Raji (cell line): ENCODE results near the gene SCN9A.

Experiments
- POLR2A ChIP-seq: IDR thresholded peaks from 2 replicates; pipeline ENCODE4 v1.6.1; 2011; ENCODE audit warnings: low read depth, low read length, control low read depth; ENCODE audit not compliant: insufficient read depth

The SCN9A gene

DNA sequence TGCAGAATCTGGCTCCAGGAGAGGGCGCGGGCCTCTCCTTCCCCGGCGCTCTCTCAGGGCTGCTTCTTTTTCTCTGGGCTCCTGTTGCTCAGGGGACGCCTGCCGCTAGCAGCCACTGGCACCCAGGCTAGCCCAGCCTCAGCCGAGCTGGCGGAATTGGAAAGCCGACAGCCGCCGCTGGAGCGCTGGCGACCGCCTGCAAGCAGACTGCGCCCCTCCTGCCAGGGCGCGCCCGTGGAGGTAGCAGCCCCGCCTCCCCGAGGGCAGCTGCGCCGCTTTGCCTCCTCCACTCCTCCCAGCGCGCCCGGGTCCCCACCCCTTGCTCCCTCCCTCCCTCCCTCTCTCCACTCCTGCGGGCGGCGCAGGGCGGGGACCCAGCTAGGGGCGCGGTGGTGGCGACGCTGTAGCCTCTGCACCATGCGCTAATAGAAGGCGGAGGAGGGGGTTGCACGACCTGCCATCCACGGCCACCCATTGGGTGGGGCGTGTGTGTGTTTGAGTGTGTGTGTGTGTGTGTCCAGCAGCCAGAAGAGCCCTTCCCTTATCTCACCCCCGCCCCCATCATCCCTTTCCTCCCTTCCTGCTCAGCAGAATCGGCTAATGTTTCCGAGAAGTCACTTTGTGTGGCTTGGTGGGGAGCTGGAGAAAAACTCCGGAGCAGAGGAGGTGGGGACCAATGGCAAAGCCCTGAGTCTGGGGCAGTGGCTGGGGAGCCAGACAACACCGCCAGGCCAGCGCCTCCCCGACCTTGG is at the start of gene SCN9A:
SCN9A (minus strand) TSS at position 209 of the 752 bp plus-strand sequence. CDS start 64,188 bp downstream, outside the sequence.
- TF ChIP-seq POLR2A = no peak

DNA sequence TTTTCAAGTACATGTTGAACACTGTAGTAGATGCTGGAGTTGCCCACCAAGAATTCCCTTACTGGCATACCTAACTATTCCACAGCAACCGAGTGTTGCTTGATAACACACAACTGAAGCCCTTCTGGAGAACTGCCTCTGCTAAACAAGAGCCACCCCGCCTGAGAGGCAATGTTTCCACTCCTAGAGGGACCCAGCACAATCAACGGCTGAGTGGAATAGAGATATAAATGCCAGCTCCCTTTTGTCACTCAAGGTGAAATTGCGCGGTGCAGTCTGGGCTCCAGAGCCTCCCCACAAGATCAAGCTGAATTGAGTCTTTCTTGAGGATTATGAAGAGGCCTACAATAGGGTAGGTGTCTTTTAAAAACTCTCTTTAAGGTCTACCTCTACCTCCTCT is 49.1 kb upstream of the SCN9A start:
- TF ChIP-seq POLR2A = no peak

DNA sequence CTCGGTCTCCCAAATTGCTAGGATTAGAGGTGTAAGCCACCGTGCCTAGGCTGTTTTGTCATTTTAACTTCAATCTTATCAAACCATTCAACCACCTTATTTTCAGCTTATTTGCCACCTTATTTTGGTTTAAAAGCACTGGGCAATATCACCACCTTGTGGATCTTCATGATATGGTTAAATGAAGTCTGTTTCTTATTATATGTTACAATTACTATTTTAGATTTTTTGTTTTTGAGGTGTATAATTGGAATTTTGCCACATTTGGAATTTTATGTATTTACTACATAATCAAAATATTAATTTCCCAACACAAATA is 43.8 kb upstream of the SCN9A start:
- TF ChIP-seq POLR2A = no peak

DNA sequence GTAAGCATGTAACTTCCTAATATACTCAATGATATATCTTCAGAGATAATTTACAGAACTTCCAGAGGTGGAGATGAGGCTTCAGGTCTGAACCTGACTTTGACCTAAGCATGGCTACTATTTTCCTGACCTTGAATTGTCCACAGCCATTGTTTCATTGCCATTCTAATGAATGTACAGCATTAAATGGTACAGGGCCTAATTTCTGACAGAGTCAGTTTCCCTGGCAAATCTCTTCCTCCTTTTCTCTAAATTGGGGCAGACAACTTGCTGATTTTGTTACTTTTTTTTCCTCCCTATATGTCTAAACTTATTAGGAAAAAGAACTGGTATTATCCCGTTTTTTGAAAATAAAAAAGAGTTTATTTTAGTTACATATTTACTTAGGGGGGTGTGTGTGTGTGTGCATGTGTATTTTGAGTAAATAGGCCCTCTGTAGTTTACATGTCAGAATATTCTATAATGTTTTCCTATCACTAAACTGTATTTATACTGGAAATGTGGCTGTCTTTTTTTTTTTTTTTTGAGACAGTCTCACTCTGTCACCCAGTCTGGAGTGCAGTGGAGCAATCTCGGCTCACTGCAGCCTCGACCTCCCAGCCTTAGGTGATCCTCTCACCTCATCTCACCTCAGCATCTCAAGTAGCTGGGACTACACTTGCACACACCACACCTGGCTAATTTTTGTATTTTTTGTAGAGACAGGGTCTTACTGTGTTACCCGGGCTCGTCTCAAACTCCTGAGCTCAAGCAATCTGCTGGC is 43.3 kb upstream of the SCN9A start:
- no peak for TF ChIP-seq POLR2A

DNA sequence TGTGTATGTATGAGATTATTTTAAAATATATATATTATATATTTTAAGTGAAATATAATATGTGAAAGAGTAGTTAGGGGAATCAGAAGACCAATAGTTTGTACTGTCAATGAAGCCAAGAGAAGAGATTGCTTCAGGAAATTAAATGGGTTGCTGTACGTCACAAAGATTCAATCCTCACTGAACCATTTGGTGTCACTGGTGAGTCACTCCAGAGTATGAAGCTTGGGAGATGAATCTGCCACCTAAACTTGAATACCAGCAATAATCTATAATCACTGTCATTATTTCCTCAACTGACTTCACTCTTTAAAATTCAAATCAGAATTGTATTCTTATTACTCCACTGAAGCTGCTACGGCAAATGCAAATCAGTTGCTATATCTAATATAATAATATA is 41.9 kb upstream of the SCN9A start:
- TF ChIP-seq POLR2A = no peak

DNA sequence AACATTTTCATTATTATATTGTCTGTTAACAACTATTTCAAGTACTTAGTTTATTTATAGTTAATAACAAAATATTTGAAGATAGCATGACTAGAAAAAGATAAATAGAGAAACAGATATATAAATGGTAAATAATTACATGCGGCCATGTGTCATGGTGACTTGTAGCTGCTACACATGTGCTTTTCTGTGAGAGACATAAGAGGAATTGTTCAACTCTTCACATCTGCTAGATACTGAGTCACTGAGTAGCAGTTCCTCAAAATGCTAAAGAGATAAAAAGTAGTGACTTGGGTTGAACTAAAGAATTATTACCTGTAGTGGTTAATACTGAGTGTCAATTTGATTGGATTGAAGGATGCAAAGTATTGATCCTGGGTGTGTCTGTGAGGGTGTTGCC is 37.5 kb upstream of the SCN9A start:
- TF ChIP-seq POLR2A = no peak

DNA sequence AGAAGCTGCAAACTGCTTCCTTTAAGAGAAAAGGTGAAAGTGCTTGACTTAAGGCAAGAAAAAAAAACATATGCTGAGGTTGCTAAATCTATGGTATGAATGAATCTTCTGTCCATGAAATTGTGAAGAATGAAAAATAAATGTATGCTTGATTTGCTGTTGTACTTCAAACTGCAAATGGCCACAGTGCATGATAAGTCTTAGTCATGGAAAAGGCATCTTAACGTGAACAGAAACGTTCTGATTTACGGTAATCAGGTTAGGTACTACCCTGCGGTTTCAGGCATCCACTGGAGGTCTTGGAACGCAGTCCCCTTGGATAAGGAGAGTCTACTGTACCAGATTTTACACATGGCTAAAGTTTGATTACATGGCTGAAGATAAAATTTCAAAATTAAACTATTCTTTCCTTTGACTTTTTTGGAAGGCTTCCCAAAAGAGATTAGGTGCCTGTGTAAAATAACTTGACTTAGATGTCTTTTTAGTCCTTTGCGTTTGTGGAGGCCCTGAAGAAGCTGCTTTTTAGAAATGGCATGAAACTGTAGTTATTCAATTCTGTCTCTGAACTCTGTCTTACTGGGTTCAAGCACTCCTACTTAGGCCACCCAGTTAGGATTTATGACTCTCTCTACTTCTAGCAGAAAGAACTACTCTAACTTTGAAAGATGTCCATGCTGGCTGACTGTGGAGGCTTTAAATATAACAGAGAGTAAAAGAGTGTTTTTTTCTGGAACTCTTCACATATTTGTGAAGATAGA is 35.9 kb upstream of the SCN9A start:
- TF ChIP-seq POLR2A = no peak

DNA sequence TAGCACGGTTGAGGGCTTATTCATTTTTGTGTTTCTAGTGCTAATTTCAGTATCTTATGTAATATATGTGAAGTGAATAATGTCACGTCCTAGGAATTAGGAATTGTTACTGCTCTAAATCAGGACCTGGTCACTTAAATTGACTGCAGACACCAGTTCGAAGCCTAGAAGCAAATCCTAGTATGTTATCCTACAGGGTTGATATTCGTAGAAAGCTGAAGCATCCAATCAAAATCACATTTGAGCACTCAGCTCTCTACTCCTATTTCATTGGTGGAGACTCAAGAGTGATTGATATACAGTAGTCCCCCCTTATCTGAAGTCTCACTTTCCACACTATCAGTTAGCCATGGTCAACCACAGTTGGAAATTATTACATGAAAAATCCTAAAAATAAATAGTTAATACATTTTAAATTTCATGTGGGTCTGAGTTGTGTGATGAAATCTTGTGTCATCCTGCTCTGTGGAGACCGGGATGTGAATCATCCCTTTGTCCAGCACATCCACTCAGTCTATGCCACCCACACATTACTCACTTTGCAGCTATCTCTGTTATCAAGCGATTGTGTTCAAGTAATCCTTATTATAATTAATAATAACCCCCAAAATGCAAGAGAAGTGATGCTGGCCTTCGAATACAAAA is 35.2 kb upstream of the SCN9A start:
- TF ChIP-seq POLR2A = no peak

DNA sequence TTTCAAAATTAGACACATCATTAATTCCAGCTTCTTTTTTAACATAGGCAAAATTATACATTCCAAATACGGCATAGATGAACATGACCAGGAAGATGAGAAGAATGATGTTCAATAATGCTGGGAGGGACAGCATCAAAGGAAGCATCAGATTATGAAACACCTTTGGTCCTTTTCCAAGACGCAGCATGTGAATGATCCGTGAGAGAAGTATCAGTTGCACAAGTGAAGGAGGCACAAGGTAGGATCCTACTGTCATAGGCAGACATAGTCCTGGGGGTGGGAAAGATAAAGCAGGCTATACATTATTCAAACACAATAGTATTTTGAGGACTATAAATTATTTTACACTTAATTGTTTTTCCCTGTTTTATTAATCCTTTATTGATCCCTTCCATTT is 30.6 kb upstream of the SCN9A start:
- no peak for TF ChIP-seq POLR2A

DNA sequence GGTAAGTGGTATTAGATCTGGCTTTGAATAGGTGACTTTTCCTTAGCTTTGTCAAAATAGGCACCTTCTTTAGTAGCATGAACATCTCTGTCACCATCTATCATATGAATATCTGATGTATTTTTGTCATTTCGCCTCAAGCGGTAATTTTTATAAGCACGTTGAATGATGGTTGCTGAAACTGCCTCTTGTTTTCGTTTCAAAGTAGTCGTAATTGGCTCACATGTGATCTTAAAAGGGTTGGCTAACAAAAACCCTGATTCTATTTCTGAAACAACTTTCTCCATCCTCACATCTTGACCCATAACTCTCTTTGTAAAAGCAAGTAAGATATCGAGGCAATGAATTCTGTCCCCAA is 29.8 kb upstream of the SCN9A start:
- TF ChIP-seq POLR2A = no peak

DNA sequence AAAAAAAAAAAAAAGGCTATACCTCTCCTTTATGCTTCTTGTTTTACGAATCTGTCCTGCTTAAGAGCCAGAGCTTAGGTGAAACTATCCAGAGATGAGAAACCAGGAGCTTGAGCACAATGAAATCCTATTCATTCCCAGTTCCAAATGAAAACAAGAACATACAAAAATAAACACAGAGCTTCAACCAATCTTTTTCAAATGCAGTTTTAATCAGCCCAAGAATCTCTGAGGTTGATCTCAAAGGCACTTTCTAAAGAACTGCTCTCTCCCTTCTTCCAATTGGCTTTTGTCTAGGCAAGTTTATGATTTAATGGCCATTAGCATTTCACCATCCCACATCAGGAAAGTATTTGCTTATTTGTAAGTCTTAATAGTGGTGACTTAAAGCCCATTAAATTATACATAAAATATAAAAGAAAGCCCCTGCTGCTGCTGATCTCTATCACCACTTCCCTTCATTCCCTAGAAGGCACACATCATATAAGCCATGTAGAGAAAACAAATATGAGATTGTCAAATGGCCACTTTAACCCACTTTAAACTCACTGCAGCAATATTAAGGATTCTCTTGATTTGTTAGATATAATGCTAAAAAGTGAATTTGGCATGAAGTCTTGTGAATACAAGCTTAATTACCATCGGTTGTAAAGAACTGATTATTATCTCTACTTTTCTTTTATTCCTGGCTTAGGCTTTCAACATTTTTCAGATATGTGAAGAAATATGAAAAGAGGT is 29.3 kb upstream of the SCN9A start:
- TF ChIP-seq POLR2A = no peak

DNA sequence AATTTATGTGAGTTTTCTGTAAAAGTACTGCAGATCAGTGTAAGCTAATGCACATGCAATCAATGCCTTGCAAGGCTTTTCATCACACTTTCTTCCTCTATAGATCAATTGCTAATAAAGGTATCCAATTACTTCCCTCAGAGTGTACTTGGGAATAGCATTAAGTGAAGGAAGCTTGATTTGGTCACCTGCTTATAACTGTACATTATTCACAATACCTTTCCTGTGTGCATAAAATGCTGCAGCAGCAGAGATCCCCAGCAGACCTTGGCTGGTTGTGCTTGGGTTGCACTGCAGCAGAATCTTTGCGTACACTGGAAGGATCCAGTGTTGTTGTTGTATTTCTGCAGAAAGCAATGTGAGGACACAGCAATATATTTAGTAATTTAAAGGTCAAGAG is 18.5 kb upstream of the SCN9A start:
- TF ChIP-seq POLR2A = no peak

DNA sequence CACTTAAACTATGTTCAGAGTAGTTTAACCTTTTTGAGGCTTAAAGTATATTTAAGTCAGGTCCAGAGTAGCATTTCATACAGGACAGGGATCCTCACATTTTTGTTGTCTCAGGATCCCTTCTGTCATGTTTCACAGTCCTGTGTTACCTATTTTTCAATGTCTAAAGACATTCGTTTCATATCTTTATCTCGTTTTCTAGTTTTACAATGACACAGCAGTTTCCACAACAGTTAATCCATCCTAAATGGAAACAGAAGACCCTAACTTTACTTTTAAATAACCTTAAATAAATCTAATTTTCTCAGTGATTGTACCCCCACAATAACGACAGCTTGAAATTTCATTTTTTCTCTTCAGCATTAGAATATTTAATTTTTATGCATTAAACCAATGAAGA is 17.3 kb upstream of the SCN9A start:
- TF ChIP-seq POLR2A = no peak

DNA sequence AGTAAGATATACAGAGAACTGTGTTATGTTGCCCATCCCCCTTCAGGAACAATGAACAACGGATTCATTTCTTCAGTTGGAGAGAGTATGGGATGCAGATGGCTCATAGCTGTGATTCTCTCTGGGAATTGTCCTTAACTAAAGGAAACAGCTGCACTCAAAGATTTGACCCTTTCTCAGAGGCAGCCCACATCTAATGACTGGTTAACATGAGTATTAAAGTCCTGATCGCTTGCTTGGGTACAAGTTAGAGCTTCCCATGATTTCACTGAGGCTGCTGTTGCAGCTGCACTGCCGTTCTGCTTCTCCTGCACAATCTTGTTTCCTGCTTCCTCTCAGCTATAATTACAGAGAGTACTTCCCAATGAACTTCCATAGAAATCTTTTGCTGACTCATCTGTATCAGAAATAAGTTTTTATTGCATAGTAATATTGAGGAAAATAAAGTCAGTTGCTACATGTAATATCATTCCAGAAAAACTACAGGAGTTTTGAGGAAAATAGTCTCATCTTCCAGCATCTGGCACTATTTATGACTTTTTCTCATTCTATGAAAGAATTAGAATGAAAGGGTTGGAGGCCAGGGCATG is 12.8 kb upstream of the SCN9A start:
- no peak for TF ChIP-seq POLR2A
